ENCODE data around the gene ATXN7.

Gene ATXN7

GRCh38 chr3:64046996-64047594, 183.4 kb downstream of the ATXN7 start:
- H3K9me3 ChIP-seq (replicated peaks; ENCODE audit: insufficient read depth, low read length) = no peaks in the 10 kb centered on the region
- no peaks in the 10 kb centered on the region for H4K20me1 ChIP-seq (ENCODE audit: insufficient read depth, low read length)
- H2AFZ ChIP-seq (ENCODE audit: low read length) = no peak overlapping the region
- H3K27ac ChIP-seq (ENCODE audit: low read length) = no peak overlapping the region
- H3K4me2 ChIP-seq (ENCODE audit: low read depth, low read length) = no peak overlapping the region
- no peak for DNase-seq
- no peaks in the 10 kb centered on the region for H3F3A ChIP-seq (ENCODE audit: insufficient read depth, low read length)
- H3K9me2 ChIP-seq (replicated peaks; ENCODE audit: insufficient read depth, low read length) = no peaks in the 10 kb centered on the region
- no peaks in the 10 kb centered on the region for H3K27me3 ChIP-seq (replicated peaks; ENCODE audit: insufficient read depth, low read length)
- no peaks in the 10 kb centered on the region for H3K79me2 ChIP-seq (ENCODE audit: low read length)
- H3K4me1 ChIP-seq (ENCODE audit: low read length) = no peaks in the 10 kb centered on the region
- H3K36me3 ChIP-seq (replicated peaks; ENCODE audit: insufficient read depth, low read length) = no peaks in the 10 kb centered on the region
- no peak overlapping the region for H3K9ac ChIP-seq (ENCODE audit: low read length)
- H3K4me3 ChIP-seq (ENCODE audit: low read length) = no peak overlapping the region
- no peak for TF ChIP-seq CTCF (IDR thresholded peaks at IDR 0.05; ENCODE audit: low read length)
- no peak for TF ChIP-seq EZH2phosphoT487 (IDR thresholded peaks at IDR 0.05; ENCODE audit: low read length)
- no peak for TF ChIP-seq EZH2 (optimal IDR thresholded peaks at IDR 0.05; ENCODE audit: low read depth, low read length)

- TF ChIP-seq EZH2phosphoT487 (IDR thresholded peaks at IDR 0.05; ENCODE audit: low read length) (no peak), EZH2 (optimal IDR thresholded peaks at IDR 0.05; ENCODE audit: low read depth, low read length) (no peak), CTCF (IDR thresholded peaks at IDR 0.05; ENCODE audit: low read length) (no peak)
- no peaks in the 10 kb centered on the region for H3F3A ChIP-seq (ENCODE audit: insufficient read depth, low read length)
- DNase-seq = no peak
- H3K27ac ChIP-seq (ENCODE audit: low read length) = no peak overlapping the region
- H3K9me2 ChIP-seq (replicated peaks; ENCODE audit: insufficient read depth, low read length) = no peaks in the 10 kb centered on the region
- no peaks in the 10 kb centered on the region for H3K27me3 ChIP-seq (replicated peaks; ENCODE audit: insufficient read depth, low read length)
- H3K4me1 ChIP-seq (ENCODE audit: low read length) = no peaks in the 10 kb centered on the region
- no peaks in the 10 kb centered on the region for H3K36me3 ChIP-seq (replicated peaks; ENCODE audit: insufficient read depth, low read length)
- no peaks in the 10 kb centered on the region for H4K20me1 ChIP-seq (ENCODE audit: insufficient read depth, low read length)
- H3K9ac ChIP-seq (ENCODE audit: low read length) = no peak overlapping the region
- no peak overlapping the region for H2AFZ ChIP-seq (ENCODE audit: low read length)
- H3K9me3 ChIP-seq (replicated peaks; ENCODE audit: insufficient read depth, low read length) = no peaks in the 10 kb centered on the region
- no peak overlapping the region for H3K4me3 ChIP-seq (ENCODE audit: low read length)
- no peaks in the 10 kb centered on the region for H3K79me2 ChIP-seq (ENCODE audit: low read length)
- no peak overlapping the region for H3K4me2 ChIP-seq (ENCODE audit: low read depth, low read length)
Observed at GRCh38 chr3:64047787-64048186, 184.1 kb downstream of the ATXN7 start.

GRCh38 chr3:64048631-64049061, 185.0 kb downstream of the ATXN7 start:
- Histone ChIP-seq H3K27ac (ENCODE audit: low read length) (no peak overlapping the region), H3K9ac (ENCODE audit: low read length) (no peak overlapping the region), H3K4me2 (ENCODE audit: low read depth, low read length) (no peak overlapping the region), H3K9me2 (replicated peaks; ENCODE audit: insufficient read depth, low read length) (no peaks in the 10 kb centered on the region), H3K4me3 (ENCODE audit: low read length) (no peak overlapping the region), H3K27me3 (replicated peaks; ENCODE audit: insufficient read depth, low read length) (no peaks in the 10 kb centered on the region), H3K4me1 (ENCODE audit: low read length) (no peaks in the 10 kb centered on the region), H3K79me2 (ENCODE audit: low read length) (no peaks in the 10 kb centered on the region), H3F3A (ENCODE audit: insufficient read depth, low read length) (no peaks in the 10 kb centered on the region), H3K36me3 (replicated peaks; ENCODE audit: insufficient read depth, low read length) (no peaks in the 10 kb centered on the region), H2AFZ (ENCODE audit: low read length) (no peak overlapping the region), H4K20me1 (ENCODE audit: insufficient read depth, low read length) (no peaks in the 10 kb centered on the region), H3K9me3 (replicated peaks; ENCODE audit: insufficient read depth, low read length) (no peaks in the 10 kb centered on the region)
- no peak for DNase-seq
- TF ChIP-seq EZH2 (optimal IDR thresholded peaks at IDR 0.05; ENCODE audit: low read depth, low read length) (no peak), EZH2phosphoT487 (IDR thresholded peaks at IDR 0.05; ENCODE audit: low read length) (no peak), CTCF (IDR thresholded peaks at IDR 0.05; ENCODE audit: low read length) (no peak)

Data from MM.1S (cell line).